MCF 10A (cell line): ENCODE results near the gene GADD45A. TPM values are rescaled to one million over a fixed set of nuclear protein-coding genes. Genes with fewer than 3 reads are reported as not detected.

ENCODE experiments used
- BruUV-seq: library from RNA; stranded (reverse); fragments of 400-500 nt; replicated peaks from 2 replicates; lab custom pipeline; 2021; lab: Mats Ljungman, UMichigan
- CTCF ChIA-PET: fragments of 300-600 bp; sonication (Branson Sonifier 250); formaldehyde crosslinking; extraction: SDS; loops from one replicate; lab custom pipeline; 2021; ENCODE audit warnings: antibody characterized with exemption, inconsistent platforms; lab: Yijun Ruan, JAX
- POLR2A ChIA-PET: fragments of 300-600, 350-650 bp; sonication (Branson Sonifier 250); formaldehyde crosslinking; extraction: SDS; loops from one replicate; lab custom pipeline; 2020; ENCODE audit warnings: antibody characterized with exemption, inconsistent platforms; lab: Yijun Ruan, JAX
- DNase-seq: peaks from one replicate; pipeline ENCODE4 v3.0.0-alpha.2; 2018; ENCODE audit not compliant: unreplicated experiment
- H3K27ac Mint-ChIP-seq: one replicate; pipeline ENCODE4 v1.8.0; 2022; ENCODE audit warnings: mild to moderate bottlenecking, low read depth, mixed read lengths; ENCODE audit not compliant: unreplicated experiment
- H3K27me3 Mint-ChIP-seq: one replicate; pipeline ENCODE4 v1.8.0; 2022; ENCODE audit warnings: mixed read lengths; ENCODE audit not compliant: insufficient read depth, unreplicated experiment
- H3K36me3 Mint-ChIP-seq: one replicate; pipeline ENCODE4 v1.8.0; 2022; ENCODE audit warnings: mild to moderate bottlenecking, moderate library complexity, mixed read lengths; ENCODE audit not compliant: insufficient read depth, unreplicated experiment
- H3K4me1 Mint-ChIP-seq: one replicate; pipeline ENCODE4 v1.8.0; 2022; ENCODE audit warnings: mixed read lengths; ENCODE audit not compliant: insufficient read depth, unreplicated experiment
- H3K4me3 Mint-ChIP-seq: one replicate; pipeline ENCODE4 v1.8.0; 2022; ENCODE audit warnings: mild to moderate bottlenecking, moderate library complexity, mixed read lengths; ENCODE audit not compliant: unreplicated experiment
- H3K9me3 Mint-ChIP-seq: one replicate; pipeline ENCODE4 v1.8.0; 2022; ENCODE audit warnings: mixed read lengths; ENCODE audit not compliant: unreplicated experiment
- CTCF ChIP-seq: fragments of 200-600 bp; IDR thresholded peaks from one replicate; pipeline ENCODE4 v1.8.0; 2022; ENCODE audit warnings: antibody characterized with exemption, mild to moderate bottlenecking; ENCODE audit not compliant: unreplicated experiment
- intact Hi-C: fragments of 100-400 bp; cut with micrococcal nuclease; formaldehyde crosslinking; loops from 2 replicates; pipeline ENCODE4 v1.14.1; 2022
- total RNA-seq: library from RNA; stranded (reverse); gene quantifications from 2 replicates; pipeline ENCODE4 v1.2.3, GENCODE V29; 2022

Gene GADD45A
- total RNA-seq, 1 experiment from 2014 or later = 225 TPM

- Mint-ChIP-seq H3K27ac (peak overlapping the region; percentile 89), H3K27me3 (no peaks in the 10 kb centered on the region), H3K4me1 (peaks cover 34% of the 10 kb centered on the region), H3K36me3 (peaks cover 53% of the 10 kb centered on the region), H3K4me3 (peak overlapping the region; percentile 87), H3K9me3 (no peaks in the 10 kb centered on the region)
- intact Hi-C loops = loop anchor here (1.0 to 5.0 kb wide), 6 partner anchors 22 to 426 kb away; no protein-coding TSS in a partner anchor
- CTCF ChIA-PET = interaction anchor here (0.7 to 6.0 kb wide), 12 partner anchors 18 to 154 kb away, joined by 3 to 67 read pairs (median 4); no protein-coding TSS in a partner anchor
- DNase-seq = peak; percentile 98
- POLR2A ChIA-PET = interaction anchor here (0.6 to 12.5 kb wide), 33 partner anchors 8 to 753 kb away, joined by 3 to 446 read pairs (median 5); partner anchors contain the start of genes GNG12 and SERBP1
- TF ChIP-seq CTCF = no peak
- TSS peak; percentile 71 for BruUV-seq
Observed at GRCh38 chr1:67686267-67687197, 1.5 kb downstream of the GADD45A start.

GRCh38 chr1:67687198-67687545 is 2.2 kb downstream of the GADD45A start:
- Mint-ChIP-seq H3K9me3 (no peaks in the 10 kb centered on the region), H3K4me1 (peaks cover 34% of the 10 kb centered on the region), H3K4me3 (peak overlapping the region; percentile 87), H3K36me3 (peaks cover 59% of the 10 kb centered on the region), H3K27ac (peak overlapping the region; percentile 89), H3K27me3 (no peaks in the 10 kb centered on the region)
- no peak for DNase-seq
- intact Hi-C loops = loop anchor here (1.0 to 5.0 kb wide), 3 partner anchors 22 to 425 kb away; no protein-coding TSS in a partner anchor
- ChIA-PET POLR2A (interaction anchor here (0.7 to 12.5 kb wide), 24 partner anchors 9 to 753 kb away, joined by 3 to 446 read pairs (median 8); partner anchors contain the start of genes GNG12 and SERBP1), CTCF (interaction anchor here (0.9 to 6.0 kb wide), 8 partner anchors 59 to 154 kb away, joined by 3 to 67 read pairs (median 4); no protein-coding TSS in a partner anchor)
- BruUV-seq = TSS peak; percentile 46
- TF ChIP-seq CTCF = no peak

- no peak for TF ChIP-seq CTCF
- Mint-ChIP-seq H3K4me1 (peaks cover 31% of the 10 kb centered on the region), H3K4me3 (peak overlapping the region; percentile 87), H3K27me3 (no peaks in the 10 kb centered on the region), H3K9me3 (no peaks in the 10 kb centered on the region), H3K27ac (peak overlapping the region; percentile 89), H3K36me3 (peaks cover 63% of the 10 kb centered on the region)
- ChIA-PET POLR2A (interaction anchor here (0.8 to 12.5 kb wide), 12 partner anchors 11 to 153 kb away, joined by 3 to 446 read pairs (median 6); partner anchors contain the start of gene GNG12), CTCF (interaction anchor here (0.6 to 5.8 kb wide), 8 partner anchors 59 to 468 kb away, joined by 3 to 67 read pairs (median 4); no protein-coding TSS in a partner anchor)
- DNase-seq = peak; percentile 62
- intact Hi-C loops = loop anchor here (1.0 to 5.0 kb wide), 3 partner anchors 21 to 425 kb away; no protein-coding TSS in a partner anchor
- no TSS peak for BruUV-seq
Observed at GRCh38 chr1:67687649-67688048, 2.6 kb downstream of the GADD45A start.
